Activated CD4-positive, alpha-beta T cell treated with anti-CD3 and anti-CD28 coated beads, Interleukin-2, Interleukin-6, amounts not matched to agents 100 ng/mL and 50 ng/mL, durations not matched to agents 16 hours and 8 hours (primary cell): Measurements from ENCODE around the gene CHST2.

Experiments
- DNase-seq: peaks from one replicate; pipeline ENCODE4 v3.0.0-alpha.2; 2020

The CHST2 gene

GRCh38 chr3:143170074-143170473, 50.5 kb downstream of the CHST2 start:
- DNase-seq: peak; percentile 29

DNA sequence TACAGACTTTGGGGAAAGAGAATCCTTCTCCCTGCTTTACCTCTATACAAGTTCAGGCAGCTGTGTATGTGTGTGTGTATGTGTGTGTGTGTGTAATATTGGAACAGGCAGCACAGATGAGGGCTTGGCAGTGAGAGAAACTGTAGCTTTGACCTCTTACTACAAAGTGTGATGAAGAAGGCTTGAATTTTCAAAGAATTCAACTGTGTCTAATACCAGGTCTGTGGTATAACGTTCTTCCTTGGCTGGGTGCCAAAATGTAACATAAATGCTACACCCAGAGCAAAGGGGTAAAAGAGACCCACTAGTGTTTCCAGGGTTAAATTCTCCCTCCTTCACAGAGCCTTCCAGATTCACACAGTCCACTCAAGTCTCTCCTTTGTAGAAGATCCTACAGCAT, 51.1 kb downstream of the CHST2 start:
- DNase-seq: no peak

- DNase-seq: peak; percentile 61
Observed at GRCh38 chr3:143171141-143171980, 51.8 kb downstream of the CHST2 start.

DNA sequence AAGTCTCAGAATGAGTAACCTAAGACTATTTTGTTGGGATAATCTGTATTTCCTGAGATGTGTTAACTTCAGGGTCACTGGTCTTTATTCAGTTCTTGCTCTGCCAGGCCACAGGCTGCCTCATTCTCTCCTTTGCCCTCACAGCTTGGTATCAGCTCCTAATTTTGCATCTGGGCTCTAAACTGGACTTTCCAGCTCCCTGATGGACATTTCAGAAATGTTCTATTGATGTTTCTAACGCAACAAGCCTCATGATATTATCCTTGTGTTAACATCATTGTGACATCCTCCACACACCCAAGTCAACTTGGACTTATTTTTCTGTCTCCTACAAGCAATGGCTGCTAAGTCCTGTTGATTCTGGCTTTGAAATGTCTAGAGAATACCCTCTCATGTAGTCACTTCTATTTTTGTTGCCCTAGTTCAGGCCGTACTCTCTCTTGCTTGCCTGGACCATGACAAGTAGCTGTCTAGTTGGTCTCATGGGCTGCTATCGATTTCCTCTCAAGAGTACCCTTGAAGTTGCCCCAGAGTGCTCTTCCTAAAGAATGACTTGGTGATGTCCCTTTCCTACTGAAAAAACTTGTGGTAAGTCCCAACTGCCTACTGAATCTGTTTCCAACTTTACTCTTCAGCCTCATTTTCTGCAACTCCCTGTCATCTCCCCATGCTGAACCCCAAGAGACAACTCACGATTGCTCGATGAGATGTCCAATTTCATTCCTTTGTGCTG, 52.7 kb downstream of the CHST2 start:
- no peak for DNase-seq

DNA sequence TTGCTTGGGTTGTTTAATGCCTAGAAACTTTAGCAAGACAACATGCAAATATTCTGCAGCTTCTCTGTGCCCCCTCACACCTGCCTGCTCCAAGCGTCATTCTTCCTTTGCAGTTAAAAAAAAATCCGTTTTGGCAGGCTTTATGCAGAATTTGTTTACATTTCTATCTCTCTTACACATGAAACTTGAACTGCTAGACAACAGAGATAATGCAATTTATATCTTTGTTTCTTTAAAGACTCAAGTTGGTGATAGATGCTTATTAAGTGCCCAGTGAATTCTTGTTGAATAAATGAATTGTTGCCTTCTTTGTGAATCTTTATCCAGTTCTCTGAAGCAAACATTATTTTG, 53.2 kb downstream of the CHST2 start:
- no peak for DNase-seq

- no peak for DNase-seq
Observed at GRCh38 chr3:143173242-143173641, 53.7 kb downstream of the CHST2 start.
